WERI-Rb-1 (cell line): ENCODE data around the gene SFI1.
"Not testable (repeated sequence)": the region's sequence is repeated elsewhere in the genome, so short reads cannot be mapped to it uniquely, and the experiment has no call there.

ENCODE experiments used
- DNase-seq: peaks from one replicate; pipeline ENCODE4 v3.0.0-alpha.2; 2020
- H3K27ac ChIP-seq: fragments of 250-450 bp; sonication (Bioruptor Pico); 2 replicates; pipeline ENCODE4 v1.5.1; 2020; ENCODE audit warnings: mild to moderate bottlenecking, moderate library complexity
- H3K27me3 ChIP-seq: fragments of 250-450 bp; sonication (Bioruptor Pico); 2 replicates; pipeline ENCODE4 v1.5.1; 2021; ENCODE audit warnings: mild to moderate bottlenecking, low read depth, moderate library complexity; ENCODE audit not compliant: insufficient read depth, severe bottlenecking
- H3K36me3 ChIP-seq: fragments of 250-450 bp; sonication (Bioruptor Pico); 2 replicates; pipeline ENCODE4 v1.5.1; 2020; ENCODE audit warnings: mild to moderate bottlenecking, moderate library complexity
- H3K4me3 ChIP-seq: 2 replicates; pipeline ENCODE4 v1.5.1; 2011; ENCODE audit warnings: low read depth, mild to moderate bottlenecking, control low read depth, low read length
- H3K9me3 ChIP-seq: fragments of 250-450 bp; sonication (Bioruptor Pico); 2 replicates; pipeline ENCODE4 v1.5.1; 2021; ENCODE audit warnings: mild to moderate bottlenecking, moderate library complexity; ENCODE audit not compliant: severe bottlenecking
- CTCF ChIP-seq: IDR thresholded peaks from 2 replicates; pipeline ENCODE4 v1.5.1; 2011; ENCODE audit warnings: low read depth, mild to moderate bottlenecking, control low read depth, inconsistent platforms, low read length

The SFI1 gene

GRCh38 chr22:31544481-31545480 lies 48.4 kb downstream of the SFI1 start:
- DNase-seq: no peak
- no peak for TF ChIP-seq CTCF
- H3K36me3 ChIP-seq: peaks cover 15% of the 10 kb centered on the region
- H3K9me3 ChIP-seq: no peaks in the 10 kb centered on the region
- H3K4me3 ChIP-seq: no peak overlapping the region
- no peak overlapping the region for H3K27ac ChIP-seq
- no peaks in the 10 kb centered on the region for H3K27me3 ChIP-seq

- H3K9me3 ChIP-seq: no peaks in the 10 kb centered on the region
- H3K27ac ChIP-seq: no peak overlapping the region
- H3K36me3 ChIP-seq: peaks cover 29% of the 10 kb centered on the region
- no peak overlapping the region for H3K4me3 ChIP-seq
- no peaks in the 10 kb centered on the region for H3K27me3 ChIP-seq
- DNase-seq: peak; percentile 25
- TF ChIP-seq CTCF: no peak
Observed at GRCh38 chr22:31550871-31551370, 54.6 kb downstream of the SFI1 start.

GRCh38 chr22:31556627-31557203 lies 60.4 kb downstream of the SFI1 start:
- H3K9me3 ChIP-seq: no peaks in the 10 kb centered on the region
- no peak overlapping the region for H3K27ac ChIP-seq
- no peaks in the 10 kb centered on the region for H3K27me3 ChIP-seq
- peak; percentile 55 for TF ChIP-seq CTCF
- peak; percentile 37 for DNase-seq
- no peak overlapping the region for H3K4me3 ChIP-seq
- peaks cover 17% of the 10 kb centered on the region for H3K36me3 ChIP-seq

DNA sequence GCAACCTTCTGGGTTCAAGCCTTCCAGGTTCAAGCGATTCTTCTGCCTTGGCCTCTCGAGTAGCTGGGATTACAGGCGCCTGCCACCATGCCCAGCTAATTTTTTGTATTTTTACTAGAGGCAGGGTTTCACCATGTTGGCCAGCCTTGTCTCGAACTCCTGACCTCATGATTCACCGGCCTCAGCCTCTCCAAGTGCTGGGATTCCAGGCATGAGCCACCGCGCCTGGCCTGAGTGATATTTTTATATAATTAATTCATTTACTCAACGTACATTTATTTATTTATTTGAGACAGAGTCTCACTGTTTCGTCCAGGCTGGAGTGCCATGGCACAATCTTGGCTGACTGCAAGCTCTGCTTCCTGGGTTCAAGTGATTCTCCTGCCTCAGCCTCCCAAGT lies 62.2 kb downstream of the SFI1 start:
- not testable (repeated sequence) for H3K9me3 ChIP-seq, DNase-seq, H3K27me3 ChIP-seq, H3K4me3 ChIP-seq, H3K27ac ChIP-seq
- H3K36me3 ChIP-seq: peaks cover 14% of the 10 kb centered on the region

- peak; percentile 95 for DNase-seq
- peak overlapping the region; percentile 15; the same call in 1 of the 2 replicates for H3K27ac ChIP-seq
- H3K9me3 ChIP-seq: no peaks in the 10 kb centered on the region
- TF ChIP-seq CTCF: peak; percentile 94
- H3K27me3 ChIP-seq: no peaks in the 10 kb centered on the region
- peaks cover 14% of the 10 kb centered on the region for H3K36me3 ChIP-seq
- H3K4me3 ChIP-seq: no peak overlapping the region
Observed at GRCh38 chr22:31561238-31561887, 65.0 kb downstream of the SFI1 start.

DNA sequence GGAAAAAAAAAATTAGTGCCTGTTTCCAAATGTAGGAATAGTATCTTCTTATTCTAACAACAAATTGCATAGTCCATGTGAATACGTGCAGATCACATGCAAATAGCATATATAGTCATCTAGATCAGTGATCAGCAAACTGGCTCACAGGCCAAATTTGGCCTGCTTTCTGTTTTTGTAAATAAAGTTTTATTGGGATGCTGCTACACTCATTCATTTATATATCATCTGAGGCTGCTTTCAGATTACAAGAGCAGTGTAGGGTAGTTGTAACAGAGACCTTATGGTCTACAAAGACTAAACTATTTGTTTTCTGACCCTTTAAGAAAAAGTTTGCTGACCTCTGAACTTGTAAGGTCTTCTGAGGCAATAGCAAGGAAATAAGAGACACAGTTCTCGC lies 65.6 kb downstream of the SFI1 start:
- peaks cover 12% of the 10 kb centered on the region for H3K36me3 ChIP-seq
- peak overlapping the region; percentile 15; the same call in 1 of the 2 replicates for H3K27ac ChIP-seq
- H3K4me3 ChIP-seq: no peak overlapping the region
- no peaks in the 10 kb centered on the region for H3K9me3 ChIP-seq
- no peaks in the 10 kb centered on the region for H3K27me3 ChIP-seq
- DNase-seq: no peak
- TF ChIP-seq CTCF: no peak
